SH-SY5Y (cell line): ENCODE data around the gene NUDT6.

ENCODE experiments used
- GATA2 ChIP-seq: IDR thresholded peaks from 2 replicates; pipeline ENCODE4 v1.6.1; 2011; ENCODE audit warnings: mild to moderate bottlenecking, low read depth, low read length
- GATA3 ChIP-seq: IDR thresholded peaks from 2 replicates; pipeline ENCODE4 v1.6.1; 2011; ENCODE audit warnings: low read depth, mild to moderate bottlenecking, low read length, moderate library complexity

The NUDT6 gene

GRCh38 chr4:122898370-122899150 lies 23.8 kb downstream of the NUDT6 start:
- TF ChIP-seq GATA3 (no peak), GATA2 (no peak)

- TF ChIP-seq GATA3 (no peak), GATA2 (no peak)
These were observed 26.1 kb downstream of the NUDT6 start for GRCh38 chr4:122896270-122896669.

GRCh38 chr4:122895336-122895995 lies 26.9 kb downstream of the NUDT6 start:
- no peak for TF ChIP-seq GATA2
- TF ChIP-seq GATA3 = no peak

- TF ChIP-seq GATA3 (no peak), GATA2 (no peak)
These were observed 27.6 kb downstream of the NUDT6 start for GRCh38 chr4:122894827-122895226.

GRCh38 chr4:122890147-122890795 lies 32.1 kb downstream of the NUDT6 start:
- no peak for TF ChIP-seq GATA3

- TF ChIP-seq GATA2 (no peak), GATA3 (no peak)
These were observed 32.7 kb downstream of the NUDT6 start for GRCh38 chr4:122889726-122890125.

- no peak for TF ChIP-seq GATA2
- no peak for TF ChIP-seq GATA3
These were observed 37.9 kb downstream of the NUDT6 start for GRCh38 chr4:122884499-122884898.

GRCh38 chr4:122882857-122883735 lies 39.3 kb downstream of the NUDT6 start:
- TF ChIP-seq GATA2 (no peak), GATA3 (no peak)

- TF ChIP-seq GATA3 (no peak), GATA2 (no peak)
These were observed 43.4 kb downstream of the NUDT6 start for GRCh38 chr4:122879001-122879400.

GRCh38 chr4:122876456-122876855 lies 45.9 kb downstream of the NUDT6 start:
- no peak for TF ChIP-seq GATA3

- TF ChIP-seq GATA3 (no peak), GATA2 (no peak)
These were observed 46.4 kb downstream of the NUDT6 start for GRCh38 chr4:122875949-122876348.

GRCh38 chr4:122873821-122874593 lies 48.4 kb downstream of the NUDT6 start:
- TF ChIP-seq GATA3 (no peak), GATA2 (no peak)

- TF ChIP-seq GATA2 (no peak), GATA3 (no peak)
These were observed 49.3 kb downstream of the NUDT6 start for GRCh38 chr4:122873146-122873545.

GRCh38 chr4:122865425-122865824 lies 57.0 kb downstream of the NUDT6 start:
- no peak for TF ChIP-seq GATA3
- no peak for TF ChIP-seq GATA2
